SK-N-MC (cell line): ENCODE data around the gene CAMTA1.

ENCODE experiments used
- DNase-seq: peaks from one replicate; pipeline ENCODE4 v3.0.0-alpha.2; 2011; ENCODE audit warnings: low read depth, low spot score
- H3K27ac ChIP-seq: fragments of 200-600 bp; sonication (generic); 2 replicates; pipeline ENCODE4 v1.5.1; 2016; ENCODE audit warnings: mixed run types
- H3K36me3 ChIP-seq: fragments of 200-600 bp; sonication (generic); 2 replicates; pipeline ENCODE4 v1.6.1; 2017; ENCODE audit warnings: antibody characterized with exemption, low read length, mixed read lengths; ENCODE audit not compliant: insufficient read depth
- H3K4me3 ChIP-seq: fragments of 200-600 bp; sonication (generic); 2 replicates; pipeline ENCODE4 v1.5.1; 2016
- H3K9ac ChIP-seq: fragments of 200-600 bp; sonication (generic); 2 replicates; pipeline ENCODE4 v1.8.0; 2017; ENCODE audit warnings: mixed run types, mixed read lengths; ENCODE audit not compliant: insufficient read length
- H3K9me3 ChIP-seq: fragments of 200-600 bp; sonication (generic); 2 replicates; pipeline ENCODE4 v1.6.1; 2017; ENCODE audit warnings: low read depth, mild to moderate bottlenecking, antibody characterized with exemption, low read length, moderate library complexity, mixed read lengths
- EZH2 ChIP-seq: fragments of 200-600 bp; sonication (generic); IDR thresholded peaks from one replicate; pipeline ENCODE4 v1.6.1; 2017; ENCODE audit warnings: antibody characterized with exemption
- FOXP2 ChIP-seq: optimal IDR thresholded peaks from 2 replicates; pipeline ENCODE3; 2011; ENCODE audit warnings: mild to moderate bottlenecking, moderate library complexity; ENCODE audit not compliant: insufficient read depth; ENCODE audit errors: extremely low read length, control extremely low read depth
- POLR2AphosphoS5 ChIP-seq: IDR thresholded peaks from 2 replicates; pipeline ENCODE4 v1.6.1; 2012; ENCODE audit warnings: mild to moderate bottlenecking, low read depth, low read length, borderline replicate concordance

The CAMTA1 gene

GRCh38 chr1:6776389-6776788 lies 8.9 kb upstream of the CAMTA1 start:
- Histone ChIP-seq H3K9me3 (no peaks in the 10 kb centered on the region), H3K9ac (no peak overlapping the region), H3K27ac (no peak overlapping the region), H3K36me3 (no peaks in the 10 kb centered on the region), H3K4me3 (no peak overlapping the region)
- TF ChIP-seq FOXP2 (no peak), POLR2AphosphoS5 (no peak), EZH2 (no peak)
- DNase-seq = no peak

GRCh38 chr1:6776895-6777294 lies 8.4 kb upstream of the CAMTA1 start:
- H3K36me3 ChIP-seq = no peaks in the 10 kb centered on the region
- no peak for DNase-seq
- no peak overlapping the region for H3K4me3 ChIP-seq
- TF ChIP-seq FOXP2 (no peak), POLR2AphosphoS5 (no peak), EZH2 (no peak)
- no peak overlapping the region for H3K9ac ChIP-seq
- no peaks in the 10 kb centered on the region for H3K9me3 ChIP-seq
- no peak overlapping the region for H3K27ac ChIP-seq

- no peak overlapping the region for H3K27ac ChIP-seq
- no peaks in the 10 kb centered on the region for H3K36me3 ChIP-seq
- no peaks in the 10 kb centered on the region for H3K9me3 ChIP-seq
- no peak for TF ChIP-seq EZH2
- no peak for TF ChIP-seq POLR2AphosphoS5
- no peak for TF ChIP-seq FOXP2
- H3K4me3 ChIP-seq = no peak overlapping the region
- no peak overlapping the region for H3K9ac ChIP-seq
- DNase-seq = no peak
Measured at GRCh38 chr1:6777813-6778212, 7.4 kb upstream of the CAMTA1 start.

- no peak overlapping the region for H3K9ac ChIP-seq
- TF ChIP-seq EZH2 (no peak), POLR2AphosphoS5 (no peak)
- H3K4me3 ChIP-seq = no peak overlapping the region
Measured at GRCh38 chr1:6779089-6779805, 6.0 kb upstream of the CAMTA1 start.

GRCh38 chr1:6782151-6782550 lies 3.1 kb upstream of the CAMTA1 start:
- Histone ChIP-seq H3K4me3 (no peak overlapping the region), H3K9ac (no peak overlapping the region), H3K9me3 (no peaks in the 10 kb centered on the region), H3K27ac (no peak overlapping the region), H3K36me3 (no peaks in the 10 kb centered on the region)
- DNase-seq = no peak
- TF ChIP-seq FOXP2 (no peak), POLR2AphosphoS5 (no peak), EZH2 (no peak)

More at GRCh38 chr1:6779089-6779805, 6.0 kb upstream of the CAMTA1 start:
- H3K36me3 ChIP-seq = no peaks in the 10 kb centered on the region
- H3K27ac ChIP-seq = no peak overlapping the region
- H3K9me3 ChIP-seq = no peaks in the 10 kb centered on the region
- no peak for DNase-seq

- no peak for TF ChIP-seq EZH2
- TF ChIP-seq FOXP2 = no peak
- TF ChIP-seq POLR2AphosphoS5 = no peak
- Histone ChIP-seq H3K27ac (no peak overlapping the region), H3K36me3 (no peaks in the 10 kb centered on the region), H3K9ac (no peak overlapping the region), H3K4me3 (peak overlapping the region; percentile 94; the same call in 1 of the 2 replicates), H3K9me3 (no peaks in the 10 kb centered on the region)
- DNase-seq = no peak
Measured at GRCh38 chr1:6783221-6783620, 2.0 kb upstream of the CAMTA1 start.

- Histone ChIP-seq H3K36me3 (no peaks in the 10 kb centered on the region), H3K27ac (no peak overlapping the region), H3K9ac (peak overlapping the region; percentile 92), H3K4me3 (peak overlapping the region; percentile 94), H3K9me3 (no peaks in the 10 kb centered on the region)
- DNase-seq = no peak
- TF ChIP-seq FOXP2 = no peak
- TF ChIP-seq EZH2 = no peak
- TF ChIP-seq POLR2AphosphoS5 = no peak
Measured at GRCh38 chr1:6783936-6784559, 1.2 kb upstream of the CAMTA1 start.

- H3K27ac ChIP-seq = peak overlapping the region; percentile 88
- no peak for TF ChIP-seq EZH2
- no peak for TF ChIP-seq FOXP2
- TF ChIP-seq POLR2AphosphoS5 = peak; percentile 69; the same call in 1 of the 2 replicates
- no peaks in the 10 kb centered on the region for H3K9me3 ChIP-seq
- H3K36me3 ChIP-seq = no peaks in the 10 kb centered on the region
- peak overlapping the region; percentile 92 for H3K9ac ChIP-seq
- peak; percentile 100 for DNase-seq
- peak overlapping the region; percentile 94 for H3K4me3 ChIP-seq
Measured at GRCh38 chr1:6784560-6785317, 515 bp upstream of the CAMTA1 start.

GRCh38 chr1:6785728-6786505 lies 663 bp downstream of the CAMTA1 start:
- no peak for TF ChIP-seq EZH2
- no peak for TF ChIP-seq POLR2AphosphoS5
- TF ChIP-seq FOXP2 = no peak
- no peak overlapping the region for H3K27ac ChIP-seq

More at GRCh38 chr1:6785728-6786505, 663 bp downstream of the CAMTA1 start:
- H3K4me3 ChIP-seq = peak overlapping the region; percentile 74
- H3K9me3 ChIP-seq = no peaks in the 10 kb centered on the region
- H3K9ac ChIP-seq = peak overlapping the region; percentile 78
- no peaks in the 10 kb centered on the region for H3K36me3 ChIP-seq
- DNase-seq = no peak
